ENCODE data around the gene PCDHB7.
A peak's percentile ranks its signal among the peaks of the same experiment; 100 is the strongest.
"Not testable (repeated sequence)": the region's sequence is repeated elsewhere in the genome, so short reads cannot be mapped to it uniquely, and the experiment has no call there.

Gene PCDHB7

GRCh38 chr5:141172381-141173204 is at the start of gene PCDHB7:
PCDHB7 (plus strand) TSS chr5:141172644; CDS start chr5:141172836, 192 bp downstream.
- H3K4me3 ChIP-seq (ENCODE audit: low read depth, low read length): no peak within 1 kb of the TSS
- H3K36me3 ChIP-seq (ENCODE audit: control insufficient read depth, insufficient read depth, low read length): no peaks in the 10 kb centered on the region
- H3K9ac ChIP-seq (ENCODE audit: low read depth, low read length): no peak within 1 kb of the TSS
- H3K27me3 ChIP-seq (ENCODE audit: control insufficient read depth, insufficient read depth, low read length): no peaks in the 10 kb centered on the region
- no peak within 1 kb of the TSS for H3K27ac ChIP-seq (ENCODE audit: low read depth, low read length)
- no peaks in the 10 kb centered on the region for H3K4me1 ChIP-seq (ENCODE audit: control insufficient read depth, insufficient read depth, low read length)
- H3K9me3 ChIP-seq (ENCODE audit: control insufficient read depth, insufficient read depth, low read length): peaks cover 6% of the 10 kb centered on the region

GRCh38 chr5:141123396-141124135 is 48.9 kb upstream of the PCDHB7 start:
- not testable (repeated sequence) for H3K9ac ChIP-seq (ENCODE audit: low read depth, low read length); H3K27ac ChIP-seq (ENCODE audit: low read depth, low read length); H3K27me3 ChIP-seq (ENCODE audit: control insufficient read depth, insufficient read depth, low read length); H3K4me1 ChIP-seq (ENCODE audit: control insufficient read depth, insufficient read depth, low read length); H3K36me3 ChIP-seq (ENCODE audit: control insufficient read depth, insufficient read depth, low read length); H3K9me3 ChIP-seq (ENCODE audit: control insufficient read depth, insufficient read depth, low read length); H3K4me3 ChIP-seq (ENCODE audit: low read depth, low read length)

GRCh38 chr5:141127305-141127704 is 45.1 kb upstream of the PCDHB7 start:
- H3K9me3 ChIP-seq (ENCODE audit: control insufficient read depth, insufficient read depth, low read length): no peaks in the 10 kb centered on the region; the same call in 1 of the 2 replicates
- H3K36me3 ChIP-seq (ENCODE audit: control insufficient read depth, insufficient read depth, low read length): no peaks in the 10 kb centered on the region
- peaks cover 7% of the 10 kb centered on the region; the same call in 1 of the 2 replicates for H3K4me1 ChIP-seq (ENCODE audit: control insufficient read depth, insufficient read depth, low read length)
- no peak overlapping the region for H3K9ac ChIP-seq (ENCODE audit: low read depth, low read length)
- no peak overlapping the region for H3K27ac ChIP-seq (ENCODE audit: low read depth, low read length)
- no peak overlapping the region for H3K4me3 ChIP-seq (ENCODE audit: low read depth, low read length)
- no peaks in the 10 kb centered on the region for H3K27me3 ChIP-seq (ENCODE audit: control insufficient read depth, insufficient read depth, low read length)

- no peak within 1 kb of the TSS for H3K27ac ChIP-seq (ENCODE audit: low read depth, low read length)
- no peaks in the 10 kb centered on the region for H3K4me1 ChIP-seq (ENCODE audit: control insufficient read depth, insufficient read depth, low read length)
- H3K27me3 ChIP-seq (ENCODE audit: control insufficient read depth, insufficient read depth, low read length): no peaks in the 10 kb centered on the region
- H3K9ac ChIP-seq (ENCODE audit: low read depth, low read length): peak within 1 kb of the TSS; percentile 80
- H3K9me3 ChIP-seq (ENCODE audit: control insufficient read depth, insufficient read depth, low read length): peaks cover 20% of the 10 kb centered on the region
- H3K36me3 ChIP-seq (ENCODE audit: control insufficient read depth, insufficient read depth, low read length): no peaks in the 10 kb centered on the region
- peak within 1 kb of the TSS; percentile 65 for H3K4me3 ChIP-seq (ENCODE audit: low read depth, low read length)
These were observed 37.3 kb upstream of the PCDHB7 start, which contains the start of gene PCDHB5 for GRCh38 chr5:141135030-141135717. PCDHB5 (plus strand) TSS chr5:141135206; CDS start chr5:141135435, 229 bp downstream.

- H3K4me1 ChIP-seq (ENCODE audit: control insufficient read depth, insufficient read depth, low read length): no peaks in the 10 kb centered on the region
- peaks cover 20% of the 10 kb centered on the region for H3K9me3 ChIP-seq (ENCODE audit: control insufficient read depth, insufficient read depth, low read length)
- peak overlapping the region; percentile 65 for H3K4me3 ChIP-seq (ENCODE audit: low read depth, low read length)
- no peaks in the 10 kb centered on the region for H3K27me3 ChIP-seq (ENCODE audit: control insufficient read depth, insufficient read depth, low read length)
- H3K36me3 ChIP-seq (ENCODE audit: control insufficient read depth, insufficient read depth, low read length): no peaks in the 10 kb centered on the region
- no peak overlapping the region for H3K27ac ChIP-seq (ENCODE audit: low read depth, low read length)
- peak overlapping the region; percentile 80; the same call in 1 of the 2 replicates for H3K9ac ChIP-seq (ENCODE audit: low read depth, low read length)
These were observed 36.7 kb upstream of the PCDHB7 start for GRCh38 chr5:141135718-141136266.

- H3K27me3 ChIP-seq (ENCODE audit: control insufficient read depth, insufficient read depth, low read length); H3K4me1 ChIP-seq (ENCODE audit: control insufficient read depth, insufficient read depth, low read length); H3K9ac ChIP-seq (ENCODE audit: low read depth, low read length); H3K27ac ChIP-seq (ENCODE audit: low read depth, low read length); H3K4me3 ChIP-seq (ENCODE audit: low read depth, low read length); H3K36me3 ChIP-seq (ENCODE audit: control insufficient read depth, insufficient read depth, low read length): not testable (repeated sequence)
- peaks cover 20% of the 10 kb centered on the region for H3K9me3 ChIP-seq (ENCODE audit: control insufficient read depth, insufficient read depth, low read length)
These were observed 35.1 kb upstream of the PCDHB7 start for GRCh38 chr5:141137346-141137745.

- Histone ChIP-seq H3K36me3 (ENCODE audit: control insufficient read depth, insufficient read depth, low read length) (no peaks in the 10 kb centered on the region), H3K27ac (ENCODE audit: low read depth, low read length) (no peak within 1 kb of the TSS), H3K9ac (ENCODE audit: low read depth, low read length) (no peak within 1 kb of the TSS), H3K27me3 (ENCODE audit: control insufficient read depth, insufficient read depth, low read length) (no peaks in the 10 kb centered on the region), H3K4me3 (ENCODE audit: low read depth, low read length) (no peak within 1 kb of the TSS), H3K4me1 (ENCODE audit: control insufficient read depth, insufficient read depth, low read length) (no peaks in the 10 kb centered on the region), H3K9me3 (ENCODE audit: control insufficient read depth, insufficient read depth, low read length) (peaks cover 9% of the 10 kb centered on the region; the same call in 1 of the 2 replicates)
These were observed 22.6 kb upstream of the PCDHB7 start, which contains the start of gene PCDHB6 for GRCh38 chr5:141149812-141150211. PCDHB6 (plus strand) TSS chr5:141150057; CDS start chr5:141150258, 201 bp downstream.

GRCh38 chr5:141150224-141150992 is 22.0 kb upstream of the PCDHB7 start:
- Histone ChIP-seq H3K36me3 (ENCODE audit: control insufficient read depth, insufficient read depth, low read length) (no peaks in the 10 kb centered on the region), H3K27me3 (ENCODE audit: control insufficient read depth, insufficient read depth, low read length) (no peaks in the 10 kb centered on the region), H3K4me3 (ENCODE audit: low read depth, low read length) (no peak overlapping the region), H3K4me1 (ENCODE audit: control insufficient read depth, insufficient read depth, low read length) (no peaks in the 10 kb centered on the region), H3K9me3 (ENCODE audit: control insufficient read depth, insufficient read depth, low read length) (peaks cover 9% of the 10 kb centered on the region; the same call in 1 of the 2 replicates), H3K27ac (ENCODE audit: low read depth, low read length) (no peak overlapping the region), H3K9ac (ENCODE audit: low read depth, low read length) (no peak overlapping the region)

GRCh38 chr5:141150993-141151325 is 21.5 kb upstream of the PCDHB7 start:
- H3K27me3 ChIP-seq (ENCODE audit: control insufficient read depth, insufficient read depth, low read length): no peaks in the 10 kb centered on the region
- H3K4me1 ChIP-seq (ENCODE audit: control insufficient read depth, insufficient read depth, low read length): no peaks in the 10 kb centered on the region
- no peak overlapping the region for H3K4me3 ChIP-seq (ENCODE audit: low read depth, low read length)
- no peaks in the 10 kb centered on the region for H3K36me3 ChIP-seq (ENCODE audit: control insufficient read depth, insufficient read depth, low read length)
- H3K9me3 ChIP-seq (ENCODE audit: control insufficient read depth, insufficient read depth, low read length): peaks cover 9% of the 10 kb centered on the region; the same call in 1 of the 2 replicates
- H3K27ac ChIP-seq (ENCODE audit: low read depth, low read length): no peak overlapping the region
- H3K9ac ChIP-seq (ENCODE audit: low read depth, low read length): no peak overlapping the region

GRCh38 chr5:141151632-141152031 is 20.8 kb upstream of the PCDHB7 start:
- H3K4me1 ChIP-seq (ENCODE audit: control insufficient read depth, insufficient read depth, low read length); H3K4me3 ChIP-seq (ENCODE audit: low read depth, low read length); H3K9ac ChIP-seq (ENCODE audit: low read depth, low read length); H3K9me3 ChIP-seq (ENCODE audit: control insufficient read depth, insufficient read depth, low read length); H3K27me3 ChIP-seq (ENCODE audit: control insufficient read depth, insufficient read depth, low read length); H3K36me3 ChIP-seq (ENCODE audit: control insufficient read depth, insufficient read depth, low read length); H3K27ac ChIP-seq (ENCODE audit: low read depth, low read length): not testable (repeated sequence)

Data from HUES48 (cell line).